Measurements from ENCODE around the gene METTL25B.

DNA sequence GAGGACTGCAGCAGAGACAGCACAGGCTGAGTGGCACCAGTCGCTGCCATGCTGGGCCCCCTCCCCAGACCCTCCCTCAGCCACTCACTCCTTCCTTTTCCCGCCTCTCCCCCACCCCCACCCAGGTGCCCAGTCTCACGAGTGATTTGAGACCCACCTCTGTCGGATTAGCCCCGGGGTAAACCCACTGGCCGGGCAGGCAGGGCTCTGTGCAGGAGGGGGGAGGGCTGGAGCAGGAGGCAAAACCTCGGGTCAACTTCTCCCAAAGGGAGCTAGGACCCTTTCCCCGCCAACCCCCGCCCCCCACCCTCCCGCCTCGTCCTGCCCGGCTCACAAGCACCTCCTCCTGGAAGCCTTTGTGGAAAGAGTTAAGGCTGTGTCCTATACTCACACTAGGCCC, 16.1 kb downstream of the METTL25B start:
- TF ChIP-seq YY1 (IDR thresholded peaks at IDR 0.05; ENCODE audit: insufficient read depth, insufficient replicate concordance, low read depth, low read length), result no peak
- TF ChIP-seq, protein P1, sequence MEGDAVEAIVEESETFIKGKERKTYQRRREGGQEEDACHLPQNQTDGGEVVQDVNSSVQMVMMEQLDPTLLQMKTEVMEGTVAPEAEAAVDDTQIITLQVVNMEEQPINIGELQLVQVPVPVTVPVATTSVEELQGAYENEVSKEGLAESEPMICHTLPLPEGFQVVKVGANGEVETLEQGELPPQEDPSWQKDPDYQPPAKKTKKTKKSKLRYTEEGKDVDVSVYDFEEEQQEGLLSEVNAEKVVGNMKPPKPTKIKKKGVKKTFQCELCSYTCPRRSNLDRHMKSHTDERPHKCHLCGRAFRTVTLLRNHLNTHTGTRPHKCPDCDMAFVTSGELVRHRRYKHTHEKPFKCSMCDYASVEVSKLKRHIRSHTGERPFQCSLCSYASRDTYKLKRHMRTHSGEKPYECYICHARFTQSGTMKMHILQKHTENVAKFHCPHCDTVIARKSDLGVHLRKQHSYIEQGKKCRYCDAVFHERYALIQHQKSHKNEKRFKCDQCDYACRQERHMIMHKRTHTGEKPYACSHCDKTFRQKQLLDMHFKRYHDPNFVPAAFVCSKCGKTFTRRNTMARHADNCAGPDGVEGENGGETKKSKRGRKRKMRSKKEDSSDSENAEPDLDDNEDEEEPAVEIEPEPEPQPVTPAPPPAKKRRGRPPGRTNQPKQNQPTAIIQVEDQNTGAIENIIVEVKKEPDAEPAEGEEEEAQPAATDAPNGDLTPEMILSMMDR (CRISPR knock-in tag; IDR thresholded peaks at IDR 0.05), result no peak
- no peak for TF ChIP-seq EP300 (IDR thresholded peaks at IDR 0.05; ENCODE audit: low read depth in 2 of 2, low read length in 2 of 2)
- no peak for TF ChIP-seq EP300 (CRISPR knock-in tag; IDR thresholded peaks at IDR 0.05; ENCODE audit: borderline replicate concordance)
- TF ChIP-seq CCAR2 (optimal IDR thresholded peaks at IDR 0.05; ENCODE audit: low read depth, low read length), result no peak
- no peak for TF ChIP-seq KAT8 (CRISPR knock-in tag; IDR thresholded peaks at IDR 0.05)
- no peak for TF ChIP-seq ZNF547 (CRISPR knock-in tag; IDR thresholded peaks at IDR 0.05)
- no peak for TF ChIP-seq RFX1 (IDR thresholded peaks at IDR 0.05)
- TF ChIP-seq FOXK1 (CRISPR knock-in tag; IDR thresholded peaks at IDR 0.05; ENCODE audit: borderline replicate concordance, low read depth), result no peak

Measured in HepG2 (cell line).